Glutamatergic neuron (in vitro differentiated cells): ENCODE data around the gene BCL11A. TPM values are rescaled to one million over a fixed set of nuclear protein-coding genes. Genes with fewer than 3 reads are reported as not detected.

Source experiments
- DNase-seq: peaks from one replicate; pipeline ENCODE4 v3.0.0; 2022
- H3K27ac Mint-ChIP-seq: one replicate; pipeline ENCODE4 v1.8.0; 2020; ENCODE audit warnings: mild to moderate bottlenecking, mixed read lengths, inconsistent platforms; ENCODE audit not compliant: unreplicated experiment
- H3K27me3 Mint-ChIP-seq: one replicate; pipeline ENCODE4 v1.8.0; 2020; ENCODE audit warnings: mild to moderate bottlenecking, moderate library complexity, mixed read lengths, inconsistent platforms; ENCODE audit not compliant: unreplicated experiment
- H3K36me3 Mint-ChIP-seq: one replicate; pipeline ENCODE4 v1.8.0; 2020; ENCODE audit warnings: mild to moderate bottlenecking, mixed read lengths, inconsistent platforms; ENCODE audit not compliant: unreplicated experiment
- H3K4me1 Mint-ChIP-seq: one replicate; pipeline ENCODE4 v1.8.0; 2020; ENCODE audit warnings: mild to moderate bottlenecking, low read depth, mixed read lengths, inconsistent platforms; ENCODE audit not compliant: unreplicated experiment
- H3K4me3 Mint-ChIP-seq: one replicate; pipeline ENCODE4 v1.8.0; 2020; ENCODE audit warnings: mild to moderate bottlenecking, mixed read lengths, inconsistent platforms; ENCODE audit not compliant: unreplicated experiment
- H3K9me3 Mint-ChIP-seq: one replicate; pipeline ENCODE4 v1.8.0; 2020; ENCODE audit warnings: mild to moderate bottlenecking, moderate library complexity, mixed read lengths, inconsistent platforms; ENCODE audit not compliant: unreplicated experiment
- total RNA-seq: library from RNA; stranded (reverse); fragmentation: NEBNext Ultra II Directional; extraction: Animal tissue kit (Norgen Biotek cat#: 25700); gene quantifications from one replicate; pipeline ENCODE4 v1.2.1, GENCODE V29; 2021; ENCODE audit not compliant: unreplicated experiment
- TF ChIP-seq, protein P1 (sequence below): fragments of 200-600 bp; sonication (generic); IDR thresholded peaks from one replicate; pipeline ENCODE4 v1.5.0; 2021; ENCODE audit not compliant: partially characterized antibody, unreplicated experiment

BCL11A gene
- total RNA-seq, 1 donor from 2014 or later, result 29.1 TPM

DNA sequence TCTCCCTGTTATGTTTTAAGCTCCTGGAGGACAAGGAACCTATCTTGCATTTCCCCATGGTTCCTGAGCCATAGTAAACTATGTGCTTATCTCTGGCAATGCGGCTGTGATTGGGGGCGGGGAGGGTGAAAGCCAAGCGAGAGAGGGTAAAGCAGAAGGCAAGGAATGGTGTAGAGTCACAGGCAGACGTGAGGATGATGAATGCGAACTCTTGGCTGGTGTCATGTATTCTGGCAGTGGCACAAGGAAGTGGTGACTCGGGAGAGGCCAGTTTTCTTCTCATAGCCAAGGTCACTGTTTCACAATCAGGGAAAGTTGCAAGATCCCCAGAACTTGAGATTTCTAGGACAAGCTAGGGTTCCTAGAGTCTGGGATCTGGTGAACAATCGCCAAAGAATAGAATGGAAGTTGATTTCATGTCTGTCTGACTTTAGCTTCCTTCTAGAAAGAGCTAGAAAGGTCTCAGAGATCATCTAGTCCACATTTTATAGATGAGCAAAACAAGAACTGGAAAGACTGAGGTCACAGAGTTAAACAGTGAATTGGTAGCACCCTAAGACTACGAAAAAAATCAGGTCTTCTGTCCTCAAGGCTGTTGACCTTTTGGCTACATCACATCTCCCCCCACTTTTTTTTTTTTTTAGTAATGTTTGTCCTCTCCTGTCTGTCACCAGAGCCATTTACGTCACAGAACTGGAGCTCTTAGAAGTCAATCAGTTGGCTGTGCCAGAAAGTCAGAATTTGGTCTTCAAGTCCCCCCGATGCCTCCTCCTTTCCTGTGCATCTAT, 137.0 kb downstream of the BCL11A start:
- H3K9me3 Mint-ChIP-seq, result peaks cover 11% of the 10 kb centered on the region
- no peaks in the 10 kb centered on the region for H3K36me3 Mint-ChIP-seq
- H3K4me3 Mint-ChIP-seq, result no peak overlapping the region
- H3K27me3 Mint-ChIP-seq, result peaks cover 2% of the 10 kb centered on the region
- H3K27ac Mint-ChIP-seq, result no peak overlapping the region
- no peak for DNase-seq
- TF ChIP-seq, protein P1, sequence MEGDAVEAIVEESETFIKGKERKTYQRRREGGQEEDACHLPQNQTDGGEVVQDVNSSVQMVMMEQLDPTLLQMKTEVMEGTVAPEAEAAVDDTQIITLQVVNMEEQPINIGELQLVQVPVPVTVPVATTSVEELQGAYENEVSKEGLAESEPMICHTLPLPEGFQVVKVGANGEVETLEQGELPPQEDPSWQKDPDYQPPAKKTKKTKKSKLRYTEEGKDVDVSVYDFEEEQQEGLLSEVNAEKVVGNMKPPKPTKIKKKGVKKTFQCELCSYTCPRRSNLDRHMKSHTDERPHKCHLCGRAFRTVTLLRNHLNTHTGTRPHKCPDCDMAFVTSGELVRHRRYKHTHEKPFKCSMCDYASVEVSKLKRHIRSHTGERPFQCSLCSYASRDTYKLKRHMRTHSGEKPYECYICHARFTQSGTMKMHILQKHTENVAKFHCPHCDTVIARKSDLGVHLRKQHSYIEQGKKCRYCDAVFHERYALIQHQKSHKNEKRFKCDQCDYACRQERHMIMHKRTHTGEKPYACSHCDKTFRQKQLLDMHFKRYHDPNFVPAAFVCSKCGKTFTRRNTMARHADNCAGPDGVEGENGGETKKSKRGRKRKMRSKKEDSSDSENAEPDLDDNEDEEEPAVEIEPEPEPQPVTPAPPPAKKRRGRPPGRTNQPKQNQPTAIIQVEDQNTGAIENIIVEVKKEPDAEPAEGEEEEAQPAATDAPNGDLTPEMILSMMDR, result no peak
- H3K4me1 Mint-ChIP-seq, result peaks cover 7% of the 10 kb centered on the region

DNA sequence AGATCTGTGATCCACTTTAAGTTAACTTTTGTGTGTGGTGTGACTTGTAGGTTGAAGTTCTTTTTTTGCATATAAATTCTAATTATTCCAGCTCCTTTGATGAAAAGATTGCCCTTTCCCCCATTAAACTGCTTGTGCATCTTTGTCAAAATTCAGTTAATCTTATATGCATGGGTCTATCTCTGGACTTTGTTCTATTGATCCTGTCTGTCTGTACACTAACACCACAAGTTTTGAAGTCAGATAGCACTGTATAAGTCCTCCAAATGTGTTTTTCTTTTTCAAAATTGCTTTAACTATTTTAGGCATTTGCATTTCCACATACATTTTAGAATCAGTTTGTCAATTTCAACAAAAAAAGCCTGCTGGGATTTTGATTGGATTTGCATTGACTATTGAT, 137.6 kb downstream of the BCL11A start:
- Mint-ChIP-seq H3K36me3 (no peaks in the 10 kb centered on the region), H3K4me1 (peaks cover 8% of the 10 kb centered on the region), H3K9me3 (peaks cover 11% of the 10 kb centered on the region), H3K27ac (no peak overlapping the region), H3K27me3 (peaks cover 2% of the 10 kb centered on the region), H3K4me3 (no peak overlapping the region)
- TF ChIP-seq, protein P1, result no peak
- DNase-seq, result no peak

DNA sequence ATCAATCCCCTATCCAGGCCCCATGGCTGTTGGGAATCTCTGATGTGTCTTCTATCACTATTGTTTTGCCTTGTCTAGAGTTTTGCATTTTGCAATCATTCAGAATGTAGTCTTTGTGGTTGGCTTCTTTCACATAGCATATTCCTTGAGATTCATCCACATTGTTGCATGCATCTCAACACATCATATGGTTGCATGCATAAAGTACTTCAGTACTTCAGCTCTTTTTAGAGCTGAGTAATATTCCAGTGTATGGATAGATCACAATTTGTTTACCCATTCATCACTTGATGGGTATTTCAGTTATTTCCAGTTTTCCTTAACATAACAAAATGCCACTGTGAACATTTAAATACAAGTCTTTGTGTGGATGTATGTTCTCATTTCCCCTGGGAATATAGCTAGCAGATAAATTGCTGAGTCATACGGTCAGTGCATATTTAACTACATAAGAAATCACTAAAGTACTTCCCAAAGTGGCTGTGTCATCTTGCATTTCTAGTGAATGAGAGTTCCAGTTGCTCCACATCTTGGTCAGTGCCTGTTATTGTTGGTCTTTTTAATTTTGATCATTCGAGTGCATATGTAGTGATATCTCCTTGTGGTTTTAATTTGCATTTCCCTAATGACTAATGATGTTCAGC, 138.8 kb downstream of the BCL11A start:
- no peak for DNase-seq
- Mint-ChIP-seq H3K9me3 (peaks cover 11% of the 10 kb centered on the region), H3K27me3 (peaks cover 2% of the 10 kb centered on the region), H3K36me3 (no peaks in the 10 kb centered on the region), H3K27ac (no peak overlapping the region), H3K4me3 (no peak overlapping the region), H3K4me1 (peaks cover 8% of the 10 kb centered on the region)
- TF ChIP-seq, protein P1, result no peak

DNA sequence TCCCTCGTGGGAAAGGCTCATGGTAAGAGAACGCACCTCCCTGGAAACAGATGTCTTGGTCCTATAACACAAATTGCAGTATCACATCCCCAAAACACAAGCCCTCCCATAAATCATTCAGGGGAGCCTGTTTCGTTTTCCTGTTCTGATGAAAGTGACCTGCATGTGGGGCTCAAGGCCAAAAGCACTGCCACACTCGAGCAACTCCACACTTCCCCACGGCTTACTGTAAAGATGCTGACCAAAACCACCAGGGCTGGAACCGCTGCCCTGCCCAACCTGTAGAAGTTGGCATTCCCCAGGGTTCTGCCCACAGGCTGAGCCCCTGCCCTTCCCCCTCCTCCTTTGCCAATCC, 139.7 kb downstream of the BCL11A start:
- peaks cover 8% of the 10 kb centered on the region for H3K4me1 Mint-ChIP-seq
- DNase-seq, result no peak
- H3K27me3 Mint-ChIP-seq, result peaks cover 2% of the 10 kb centered on the region
- H3K9me3 Mint-ChIP-seq, result peaks cover 7% of the 10 kb centered on the region
- no peak overlapping the region for H3K4me3 Mint-ChIP-seq
- no peak overlapping the region for H3K27ac Mint-ChIP-seq
- no peaks in the 10 kb centered on the region for H3K36me3 Mint-ChIP-seq
- TF ChIP-seq, protein P1, result no peak
